Endodermal cell (in vitro differentiated cells): Measurements from ENCODE around the gene BNC2. TPM values are rescaled to one million over a fixed set of nuclear protein-coding genes. Genes with fewer than 3 reads are reported as not detected.

Experiments
- DNase-seq: peaks from one replicate; pipeline ENCODE4 v3.0.0-alpha.2; 2017
- H3K27ac ChIP-seq: 2 replicates; pipeline ENCODE4 v1.5.1; 2013; ENCODE audit warnings: mild to moderate bottlenecking, low read depth, low read length, moderate library complexity
- H3K27me3 ChIP-seq: 2 replicates; pipeline ENCODE4 v1.6.1; 2013; ENCODE audit warnings: mild to moderate bottlenecking, low read length, moderate library complexity; ENCODE audit not compliant: insufficient read depth, control insufficient read depth, poor library complexity, severe bottlenecking
- H3K36me3 ChIP-seq: 2 replicates; pipeline ENCODE4 v1.7.0; 2013; ENCODE audit warnings: mild to moderate bottlenecking, low read length, moderate library complexity; ENCODE audit not compliant: control insufficient read depth, insufficient read depth
- H3K4me1 ChIP-seq: one replicate; pipeline ENCODE4 v1.7.0; 2013; ENCODE audit warnings: low read length; ENCODE audit not compliant: control insufficient read depth, insufficient read depth
- H3K4me3 ChIP-seq: 2 replicates; pipeline ENCODE4 v1.5.1; 2013; ENCODE audit warnings: mild to moderate bottlenecking, low read length, moderate library complexity
- H3K9ac ChIP-seq: 2 replicates; pipeline ENCODE4 v1.6.1; 2013; ENCODE audit warnings: mild to moderate bottlenecking, low read length, moderate library complexity; ENCODE audit not compliant: poor library complexity, severe bottlenecking; ENCODE audit errors: extremely low read depth
- H3K9me3 ChIP-seq: 2 replicates; pipeline ENCODE4 v1.6.1; 2013; ENCODE audit warnings: mild to moderate bottlenecking, low read length, moderate library complexity; ENCODE audit not compliant: control insufficient read depth
- H3K27ac Mint-ChIP-seq: 2 replicates; pipeline ENCODE4 v1.8.0; 2020; ENCODE audit warnings: mixed read lengths
- H3K27me3 Mint-ChIP-seq: 2 replicates; pipeline ENCODE4 v1.8.0; 2021; ENCODE audit warnings: mild to moderate bottlenecking, mixed read lengths; ENCODE audit not compliant: insufficient read depth
- H3K36me3 Mint-ChIP-seq: 2 replicates; pipeline ENCODE4 v1.8.0; 2020; ENCODE audit warnings: low read depth, mixed read lengths
- H3K4me1 Mint-ChIP-seq: 2 replicates; pipeline ENCODE4 v1.8.0; 2020; ENCODE audit warnings: mixed read lengths
- H3K4me3 Mint-ChIP-seq: 2 replicates; pipeline ENCODE4 v1.8.0; 2020; ENCODE audit warnings: mild to moderate bottlenecking, moderate library complexity, mixed read lengths
- H3K9me3 Mint-ChIP-seq: 2 replicates; pipeline ENCODE4 v1.8.0; 2020; ENCODE audit warnings: mild to moderate bottlenecking, mixed read lengths
- CTCF ChIP-seq: fragments of 200-600 bp; sonication (generic); conservative IDR thresholded peaks from 2 replicates; pipeline ENCODE4 v1.5.0; 2021; ENCODE audit warnings: antibody characterized with exemption, mild to moderate bottlenecking
- WGBS, 2 experiments: methylation state at CpG; one replicate each; pipeline versions ENCODE4 v1.1.5 to v1.1.7; 2013; ENCODE audit warnings: missing lambda C conversion rate in 2 of 2, mixed read lengths in 1 of 2; ENCODE audit not compliant: insufficient coverage in 1 of 2, insufficient read length in 1 of 2; 5-methylcytosine and 5-hydroxymethylcytosine counted together
- total RNA-seq, 2 donors: library from RNA; stranded (reverse); fragmentation: NEBNext Ultra II Directional in 1 of 2; extraction: Animal tissue kit (Norgen Biotek cat#: 25700) in 1 of 2; gene quantifications; 2 replicates in 1 of 2; 3 replicates in 1 of 2; pipeline ENCODE4 v1.2.1, GENCODE V29; 2021

The BNC2 gene
- total RNA-seq, 2 donors from 2014 or later: 3.0 to 10.5 TPM

- no peak for TF ChIP-seq CTCF
- H3K4me1 ChIP-seq: peaks cover 4% of the 10 kb centered on the region
- DNase-seq: no peak
- Mint-ChIP-seq H3K4me1 (no peaks in the 10 kb centered on the region), H3K36me3 (no peaks in the 10 kb centered on the region), H3K27me3 (peaks cover 2% of the 10 kb centered on the region), H3K4me3 (no peak overlapping the region), H3K9me3 (peaks cover 2% of the 10 kb centered on the region), H3K27ac (no peak overlapping the region)
- no peaks in the 10 kb centered on the region for H3K36me3 ChIP-seq
- no peaks in the 10 kb centered on the region for H3K9me3 ChIP-seq
- H3K27me3 ChIP-seq: no peaks in the 10 kb centered on the region
- no peak overlapping the region for H3K27ac ChIP-seq
- H3K9ac ChIP-seq: no peak overlapping the region
- H3K4me3 ChIP-seq: no peak overlapping the region
These were observed 508.5 kb downstream of the BNC2 start for GRCh38 chr9:16361939-16362338.

- Mint-ChIP-seq H3K27me3 (peaks cover 2% of the 10 kb centered on the region), H3K27ac (no peak overlapping the region), H3K9me3 (peaks cover 2% of the 10 kb centered on the region), H3K4me3 (no peak overlapping the region), H3K4me1 (no peaks in the 10 kb centered on the region), H3K36me3 (no peaks in the 10 kb centered on the region)
- Histone ChIP-seq H3K27ac (no peak overlapping the region), H3K9me3 (no peaks in the 10 kb centered on the region), H3K4me3 (no peak overlapping the region), H3K27me3 (no peaks in the 10 kb centered on the region), H3K36me3 (no peaks in the 10 kb centered on the region), H3K4me1 (peaks cover 4% of the 10 kb centered on the region), H3K9ac (no peak overlapping the region)
- no peak for DNase-seq
- no peak for TF ChIP-seq CTCF
- 94 to 100% methylated on average over 1 to 3 of the region's 3 CpGs for WGBS, 2 experiments
These were observed 509.4 kb downstream of the BNC2 start for GRCh38 chr9:16361118-16361517.

- TF ChIP-seq CTCF: no peak
- Mint-ChIP-seq H3K36me3 (no peaks in the 10 kb centered on the region), H3K4me1 (no peaks in the 10 kb centered on the region), H3K4me3 (no peak overlapping the region), H3K9me3 (peaks cover 2% of the 10 kb centered on the region), H3K27me3 (peaks cover 5% of the 10 kb centered on the region), H3K27ac (no peak overlapping the region)
- Histone ChIP-seq H3K4me1 (peaks cover 4% of the 10 kb centered on the region), H3K9ac (no peak overlapping the region), H3K27me3 (no peaks in the 10 kb centered on the region), H3K9me3 (no peaks in the 10 kb centered on the region), H3K36me3 (no peaks in the 10 kb centered on the region), H3K27ac (no peak overlapping the region), H3K4me3 (no peak overlapping the region)
- DNase-seq: no peak
- 96 to 100% methylated on average over 3 of the region's 3 CpGs for WGBS, 2 experiments
These were observed 510.2 kb downstream of the BNC2 start for GRCh38 chr9:16360247-16360646.
